ENCODE measurements around the gene GUCY1A2.

GRCh38 chr11:107054391-107054790 is 36.1 kb upstream of the GUCY1A2 start:
- TF ChIP-seq CTCF (IDR thresholded peaks at IDR 0.05) (no peak), POLR2A (IDR thresholded peaks at IDR 0.05) (no peak), EP300 (IDR thresholded peaks at IDR 0.05; ENCODE audit: low read depth) (no peak)

Data from transverse colon (tissue), 3 donors.